Neural progenitor cell (in vitro differentiated cells): ENCODE data around the gene RASA2. TPM values are rescaled to one million over a fixed set of nuclear protein-coding genes. Genes with fewer than 3 reads are reported as not detected.

ENCODE experiments used
- DNase-seq: peaks from one replicate; pipeline ENCODE4 v3.0.0-alpha.2; 2016; ENCODE audit warnings: low spot score
- H2AFZ ChIP-seq: fragments of 200-600 bp; sonication (generic); replicated peaks from 2 replicates; pipeline ENCODE4 v1.6.1; 2016; ENCODE audit warnings: antibody characterized with exemption
- H3F3A ChIP-seq: fragments of 200-600 bp; sonication (generic); 2 replicates; pipeline ENCODE4 v1.6.1; 2016; ENCODE audit warnings: antibody characterized with exemption, low read depth
- H3K27ac ChIP-seq: fragments of 200-600 bp; sonication (generic); 2 replicates; pipeline ENCODE4 v1.5.1; 2016; ENCODE audit warnings: mild to moderate bottlenecking
- H3K27me3 ChIP-seq: fragments of 200-600 bp; sonication (generic); 2 replicates; pipeline ENCODE4 v1.6.1; 2016; ENCODE audit warnings: mild to moderate bottlenecking, moderate library complexity
- H3K36me3 ChIP-seq: fragments of 200-600 bp; sonication (generic); 2 replicates; pipeline ENCODE4 v1.5.1; 2016
- H3K4me1 ChIP-seq: fragments of 200-600 bp; sonication (generic); 2 replicates; pipeline ENCODE4 v1.6.1; 2016; ENCODE audit warnings: mixed run types
- H3K4me2 ChIP-seq: fragments of 200-600 bp; sonication (generic); 2 replicates; pipeline ENCODE4 v1.6.1; 2016
- H3K4me3 ChIP-seq: fragments of 200-600 bp; sonication (generic); 2 replicates; pipeline ENCODE4 v1.5.1; 2016
- H3K79me2 ChIP-seq: fragments of 200-600 bp; sonication (generic); 2 replicates; pipeline ENCODE4 v1.6.1; 2016; ENCODE audit warnings: low read depth
- H3K9ac ChIP-seq: fragments of 200-600 bp; sonication (generic); 2 replicates; pipeline ENCODE4 v1.6.1; 2016
- H3K9me3 ChIP-seq: fragments of 200-600 bp; sonication (generic); 2 replicates; pipeline ENCODE4 v1.5.1; 2016; ENCODE audit warnings: low read depth
- H4K20me1 ChIP-seq: fragments of 200-600 bp; sonication (generic); 2 replicates; pipeline ENCODE4 v1.6.1; 2016; ENCODE audit warnings: low read depth
- H3K27ac Mint-ChIP-seq: 3 replicates; pipeline ENCODE4 v1.8.0; 2021; ENCODE audit warnings: mixed read lengths
- H3K27me3 Mint-ChIP-seq: 2 replicates; pipeline ENCODE4 v1.8.0; 2022; ENCODE audit warnings: low read depth, mild to moderate bottlenecking, inconsistent platforms, moderate library complexity, mixed read lengths; ENCODE audit not compliant: insufficient read depth
- H3K36me3 Mint-ChIP-seq: 3 replicates; pipeline ENCODE4 v1.8.0; 2021; ENCODE audit warnings: mixed read lengths
- H3K4me1 Mint-ChIP-seq: 3 replicates; pipeline ENCODE4 v1.8.0; 2021; ENCODE audit warnings: mixed read lengths
- H3K4me3 Mint-ChIP-seq: 3 replicates; pipeline ENCODE4 v1.8.0; 2021; ENCODE audit warnings: mild to moderate bottlenecking, moderate library complexity, mixed read lengths
- H3K9me3 Mint-ChIP-seq: 3 replicates; pipeline ENCODE4 v1.8.0; 2020; ENCODE audit warnings: mixed read lengths
- EZH2 ChIP-seq: fragments of 200-600 bp; sonication (generic); IDR thresholded peaks from 2 replicates; pipeline ENCODE4 v1.6.1; 2017; ENCODE audit warnings: antibody characterized with exemption, mild to moderate bottlenecking, moderate library complexity
- EZH2phosphoT487 ChIP-seq: fragments of 200-600 bp; sonication (generic); IDR thresholded peaks from 2 replicates; pipeline ENCODE4 v1.6.1; 2017; ENCODE audit warnings: antibody characterized with exemption
- total RNA-seq: library from RNA; depleted of rRNA; stranded (reverse); fragments of >200 nt; gene quantifications from 2 replicates; pipeline ENCODE4 v1.2.3, GENCODE V29; 2015; ENCODE audit warnings: low replicate concordance
- TF ChIP-seq, protein P1 (sequence below): fragments of 200-600 bp; sonication (generic); IDR thresholded peaks from 2 replicates; pipeline ENCODE4 v1.5.1; 2017; ENCODE audit warnings: antibody characterized with exemption, mild to moderate bottlenecking

The RASA2 gene
- total RNA-seq, 1 donor from 2014 or later: 48.4 TPM

DNA sequence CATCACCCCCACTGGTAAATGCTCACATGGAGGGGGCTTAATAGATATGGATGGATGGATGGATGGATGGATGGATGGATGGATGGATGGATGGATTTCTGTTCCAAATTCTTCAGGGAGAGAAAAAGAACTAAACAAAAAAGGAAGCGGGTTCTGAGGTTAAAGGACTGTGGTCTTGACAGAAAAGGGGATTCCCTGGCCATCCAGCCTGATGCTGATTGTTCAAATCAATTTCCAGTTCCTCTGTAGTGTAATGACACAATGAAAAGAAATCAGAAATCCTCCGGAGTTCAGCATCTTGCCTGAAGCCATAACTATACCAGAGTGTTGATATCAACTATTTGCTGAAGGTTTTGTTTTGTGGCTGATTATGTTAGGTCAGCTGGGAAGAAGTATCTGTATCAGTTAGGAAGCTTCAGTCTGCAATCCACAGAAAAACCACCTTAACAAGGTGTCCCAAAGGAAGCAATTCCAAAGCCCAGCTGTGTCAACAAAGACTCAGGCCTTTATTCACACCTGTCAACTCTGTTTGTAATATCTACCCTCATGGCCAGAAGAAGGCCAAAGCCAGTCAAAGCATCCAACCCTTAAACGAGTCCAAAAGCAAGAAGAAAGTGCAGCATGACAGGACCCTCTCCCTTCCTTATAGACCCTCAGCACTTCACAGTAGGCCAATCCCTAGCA, 24.5 kb upstream of the RASA2 start:
- Histone ChIP-seq H3K9me3 (no peaks in the 10 kb centered on the region), H3K27ac (no peak overlapping the region), H4K20me1 (no peaks in the 10 kb centered on the region), H3F3A (no peaks in the 10 kb centered on the region), H3K36me3 (no peaks in the 10 kb centered on the region), H2AFZ (no peak overlapping the region), H3K27me3 (no peaks in the 10 kb centered on the region), H3K4me1 (no peaks in the 10 kb centered on the region), H3K9ac (no peak overlapping the region), H3K79me2 (no peaks in the 10 kb centered on the region), H3K4me3 (no peak overlapping the region), H3K4me2 (no peak overlapping the region)
- TF ChIP-seq EZH2: no peak
- TF ChIP-seq, protein P1, sequence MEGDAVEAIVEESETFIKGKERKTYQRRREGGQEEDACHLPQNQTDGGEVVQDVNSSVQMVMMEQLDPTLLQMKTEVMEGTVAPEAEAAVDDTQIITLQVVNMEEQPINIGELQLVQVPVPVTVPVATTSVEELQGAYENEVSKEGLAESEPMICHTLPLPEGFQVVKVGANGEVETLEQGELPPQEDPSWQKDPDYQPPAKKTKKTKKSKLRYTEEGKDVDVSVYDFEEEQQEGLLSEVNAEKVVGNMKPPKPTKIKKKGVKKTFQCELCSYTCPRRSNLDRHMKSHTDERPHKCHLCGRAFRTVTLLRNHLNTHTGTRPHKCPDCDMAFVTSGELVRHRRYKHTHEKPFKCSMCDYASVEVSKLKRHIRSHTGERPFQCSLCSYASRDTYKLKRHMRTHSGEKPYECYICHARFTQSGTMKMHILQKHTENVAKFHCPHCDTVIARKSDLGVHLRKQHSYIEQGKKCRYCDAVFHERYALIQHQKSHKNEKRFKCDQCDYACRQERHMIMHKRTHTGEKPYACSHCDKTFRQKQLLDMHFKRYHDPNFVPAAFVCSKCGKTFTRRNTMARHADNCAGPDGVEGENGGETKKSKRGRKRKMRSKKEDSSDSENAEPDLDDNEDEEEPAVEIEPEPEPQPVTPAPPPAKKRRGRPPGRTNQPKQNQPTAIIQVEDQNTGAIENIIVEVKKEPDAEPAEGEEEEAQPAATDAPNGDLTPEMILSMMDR: no peak
- no peak for TF ChIP-seq EZH2phosphoT487
- H3K4me1 Mint-ChIP-seq: no peaks in the 10 kb centered on the region
- H3K27me3 Mint-ChIP-seq: no peaks in the 10 kb centered on the region
- H3K4me3 Mint-ChIP-seq: no peak overlapping the region
- DNase-seq: no peak
- H3K27ac Mint-ChIP-seq: no peak overlapping the region
- H3K36me3 Mint-ChIP-seq: no peaks in the 10 kb centered on the region
- peaks cover 2% of the 10 kb centered on the region for H3K9me3 Mint-ChIP-seq

DNA sequence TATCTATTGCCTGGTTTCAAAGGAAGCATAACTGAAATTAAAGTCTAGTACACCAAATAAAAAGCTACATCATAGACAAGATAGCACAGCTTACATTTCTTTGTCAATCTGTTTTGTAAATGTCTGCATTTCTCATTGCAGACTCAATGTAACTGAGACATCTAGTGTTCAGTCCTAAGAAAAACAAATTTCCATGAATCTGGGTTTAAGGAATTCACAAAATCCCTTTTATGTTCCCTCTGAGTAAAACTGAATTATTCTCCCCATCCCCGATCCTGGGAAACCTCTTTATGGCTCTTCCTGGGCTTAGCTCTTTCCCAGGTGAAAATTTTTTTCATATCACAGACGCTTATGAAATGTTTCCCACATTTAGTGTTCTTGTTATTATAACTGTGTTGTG, 21.6 kb upstream of the RASA2 start:
- no peaks in the 10 kb centered on the region for H3K27me3 ChIP-seq
- TF ChIP-seq EZH2phosphoT487: no peak
- TF ChIP-seq EZH2: no peak
- TF ChIP-seq, protein P1: no peak
- H4K20me1 ChIP-seq: no peaks in the 10 kb centered on the region
- H3K9ac ChIP-seq: no peak overlapping the region
- H3K4me3 ChIP-seq: no peak overlapping the region
- H3K79me2 ChIP-seq: no peaks in the 10 kb centered on the region
- H3K4me3 Mint-ChIP-seq: no peak overlapping the region
- no peak overlapping the region for H3K27ac Mint-ChIP-seq
- peaks cover 5% of the 10 kb centered on the region for H3K9me3 Mint-ChIP-seq
- H3F3A ChIP-seq: no peaks in the 10 kb centered on the region
- no peaks in the 10 kb centered on the region for H3K36me3 ChIP-seq
- H3K4me1 Mint-ChIP-seq: no peaks in the 10 kb centered on the region
- H3K36me3 Mint-ChIP-seq: no peaks in the 10 kb centered on the region
- peaks cover 4% of the 10 kb centered on the region for H3K9me3 ChIP-seq
- H3K27me3 Mint-ChIP-seq: peaks cover 3% of the 10 kb centered on the region
- H3K4me1 ChIP-seq: no peaks in the 10 kb centered on the region
- H3K27ac ChIP-seq: no peak overlapping the region
- no peak for DNase-seq
- no peak overlapping the region for H3K4me2 ChIP-seq
- no peak overlapping the region for H2AFZ ChIP-seq

DNA sequence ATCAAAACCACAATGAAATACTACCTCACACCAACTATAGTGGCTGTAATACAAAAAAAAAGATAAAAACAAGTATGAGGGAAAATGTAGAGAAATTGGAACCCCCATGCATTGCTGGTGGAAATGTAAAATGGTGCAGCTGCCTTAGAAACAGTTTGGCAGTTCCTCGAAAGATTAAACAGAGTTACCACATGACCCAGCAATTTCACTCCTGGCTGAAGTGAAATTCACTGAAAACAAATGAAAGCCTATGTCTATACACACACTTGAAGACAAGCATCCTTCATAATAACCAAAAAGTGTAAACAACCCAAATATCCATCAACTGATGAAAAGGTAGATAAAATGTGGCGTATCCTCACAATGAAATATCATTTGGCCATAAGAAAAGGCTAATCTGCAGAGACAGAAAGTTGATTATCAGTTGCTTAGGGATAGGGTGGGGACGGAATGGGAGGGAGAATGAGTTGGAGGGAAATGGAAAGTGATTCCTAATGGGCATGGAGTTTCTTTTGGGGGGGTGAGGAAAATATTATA, 20.1 kb upstream of the RASA2 start:
- no peaks in the 10 kb centered on the region for H3F3A ChIP-seq
- no peaks in the 10 kb centered on the region for H3K79me2 ChIP-seq
- no peak overlapping the region for H3K27ac ChIP-seq
- DNase-seq: no peak
- no peaks in the 10 kb centered on the region for H3K27me3 ChIP-seq
- H4K20me1 ChIP-seq: no peaks in the 10 kb centered on the region
- H3K36me3 ChIP-seq: no peaks in the 10 kb centered on the region
- H3K4me2 ChIP-seq: no peak overlapping the region
- TF ChIP-seq EZH2 (no peak), EZH2phosphoT487 (no peak)
- TF ChIP-seq, protein P1: no peak
- H3K4me1 ChIP-seq: no peaks in the 10 kb centered on the region
- Mint-ChIP-seq H3K4me1 (no peaks in the 10 kb centered on the region), H3K9me3 (peaks cover 5% of the 10 kb centered on the region), H3K27me3 (peaks cover 3% of the 10 kb centered on the region), H3K4me3 (no peak overlapping the region), H3K27ac (no peak overlapping the region), H3K36me3 (no peaks in the 10 kb centered on the region)
- peaks cover 4% of the 10 kb centered on the region for H3K9me3 ChIP-seq
- no peak overlapping the region for H3K4me3 ChIP-seq
- H2AFZ ChIP-seq: no peak overlapping the region
- no peak overlapping the region for H3K9ac ChIP-seq
